HL-60/S4 (cell line): ENCODE data around the gene NFIA.
"Not testable (repeated sequence)": the region's sequence is repeated elsewhere in the genome, so short reads cannot be mapped to it uniquely, and the experiment has no call there.

Source experiments
- in situ Hi-C: fragments of 300-500 bp; cut with MboI; formaldehyde crosslinking; loops from 2 replicates; pipeline ENCODE4 v1.14.3; 2022; ENCODE audit warnings: low sequenced_read_pairs

Gene NFIA

DNA sequence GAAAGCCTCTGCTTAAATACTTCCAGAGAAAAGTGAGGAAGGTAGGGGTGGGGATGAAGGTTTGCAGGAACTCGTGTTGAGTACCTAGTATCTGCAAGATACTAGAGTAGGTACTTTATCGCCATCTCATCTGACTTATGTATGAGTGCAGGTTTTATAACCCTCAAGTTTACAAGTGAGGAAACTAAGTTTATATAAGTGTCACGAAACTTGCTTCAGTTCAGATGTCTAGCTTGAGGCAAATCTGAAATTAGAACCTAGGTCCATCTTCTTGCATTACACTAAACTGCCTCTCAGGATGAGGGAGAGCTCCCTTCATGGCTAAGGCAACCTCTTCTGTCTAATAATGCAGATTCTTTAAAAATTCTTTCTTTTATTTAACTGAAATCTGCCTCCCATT lies 43.5 kb downstream of the NFIA start:
- in situ Hi-C loops = no loop called here

DNA sequence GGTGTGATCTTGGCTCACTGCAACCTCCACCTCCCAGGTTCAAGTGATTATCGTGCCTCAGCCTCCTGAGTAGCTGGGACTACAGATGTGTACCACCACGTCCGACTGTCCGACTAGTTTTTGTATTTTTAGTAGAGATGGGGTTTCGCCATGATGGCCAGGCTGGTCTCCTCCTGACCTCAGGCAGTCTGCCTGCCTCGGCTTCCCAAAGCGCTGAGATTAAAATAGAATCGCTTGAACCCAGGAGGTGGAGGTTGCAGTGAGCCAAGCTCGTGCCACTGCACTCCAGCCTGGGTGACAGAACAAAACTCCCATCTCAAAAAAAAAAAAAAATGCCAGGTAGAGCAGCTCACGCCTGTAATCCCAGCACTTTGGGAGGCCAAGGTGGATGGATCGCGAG lies 44.5 kb downstream of the NFIA start:
- in situ Hi-C loops = not testable (repeated sequence)

DNA sequence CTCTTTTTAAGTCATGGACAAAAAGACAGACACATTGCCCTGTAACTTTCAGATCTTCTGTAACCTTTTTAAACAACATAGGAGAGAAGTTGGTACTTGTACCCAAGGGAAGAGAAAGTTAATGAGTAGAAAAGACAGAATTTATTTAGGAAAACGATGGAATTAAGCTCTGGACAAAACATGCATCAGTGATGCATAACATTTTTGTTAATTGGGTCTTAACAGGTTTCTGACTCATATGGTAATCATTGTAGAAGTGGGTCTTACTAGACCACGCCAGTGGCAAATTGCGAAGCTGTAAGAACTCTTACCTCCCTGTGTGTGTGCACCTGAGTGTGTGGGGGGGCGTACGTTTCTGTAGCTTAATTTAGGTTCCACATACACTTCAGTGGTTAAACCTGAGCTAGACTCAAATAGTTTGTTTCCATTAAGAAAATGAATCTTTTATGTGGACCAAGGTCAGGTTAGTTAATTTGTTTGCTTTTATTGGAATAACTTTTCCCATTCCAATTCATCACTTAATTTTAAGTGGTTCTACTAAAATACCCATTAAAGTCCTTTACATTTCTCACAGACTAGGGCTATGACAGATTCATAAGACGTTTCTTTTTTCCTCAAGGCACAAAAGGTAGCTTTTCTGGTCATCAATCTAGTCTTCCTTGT lies 48.1 kb downstream of the NFIA start:
- in situ Hi-C loops = no loop called here

DNA sequence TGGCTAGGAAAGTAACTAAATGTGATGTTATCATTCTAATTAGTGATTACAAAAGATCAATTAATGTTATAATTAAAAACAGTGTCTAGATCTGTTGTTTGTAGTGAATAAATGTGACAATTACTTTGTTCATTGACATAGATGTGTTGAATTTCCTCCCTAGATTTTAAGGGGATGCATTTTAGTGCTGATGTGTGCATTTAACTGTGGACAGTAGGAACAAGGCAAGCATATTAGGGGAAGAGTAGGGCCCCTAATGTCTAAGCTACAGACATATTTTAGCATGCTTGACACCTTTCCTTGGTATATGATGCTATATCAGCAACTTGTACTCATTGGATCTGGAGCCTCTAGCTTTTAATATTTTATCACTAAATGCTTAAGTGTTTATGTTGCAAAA lies 48.9 kb downstream of the NFIA start:
- in situ Hi-C loops = no loop called here

DNA sequence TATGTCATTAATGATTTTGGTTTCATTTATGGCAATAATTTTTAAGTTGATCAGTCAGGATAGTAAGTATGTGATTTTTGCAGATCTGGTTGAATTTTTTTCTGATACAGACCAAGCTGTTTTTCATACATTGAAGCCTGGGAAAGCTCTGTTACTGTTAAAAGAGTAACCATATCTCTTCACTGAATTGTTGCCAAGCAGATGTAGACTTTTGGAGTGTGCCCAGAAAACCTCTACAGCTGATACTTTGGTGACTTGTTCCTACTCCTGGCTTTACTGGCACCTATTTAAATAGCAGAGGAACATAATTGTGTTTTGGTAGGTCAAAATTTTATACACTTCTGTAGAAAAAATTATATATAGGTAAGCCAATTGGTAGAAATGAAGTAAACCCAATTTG lies 49.4 kb downstream of the NFIA start:
- in situ Hi-C loops = no loop called here

DNA sequence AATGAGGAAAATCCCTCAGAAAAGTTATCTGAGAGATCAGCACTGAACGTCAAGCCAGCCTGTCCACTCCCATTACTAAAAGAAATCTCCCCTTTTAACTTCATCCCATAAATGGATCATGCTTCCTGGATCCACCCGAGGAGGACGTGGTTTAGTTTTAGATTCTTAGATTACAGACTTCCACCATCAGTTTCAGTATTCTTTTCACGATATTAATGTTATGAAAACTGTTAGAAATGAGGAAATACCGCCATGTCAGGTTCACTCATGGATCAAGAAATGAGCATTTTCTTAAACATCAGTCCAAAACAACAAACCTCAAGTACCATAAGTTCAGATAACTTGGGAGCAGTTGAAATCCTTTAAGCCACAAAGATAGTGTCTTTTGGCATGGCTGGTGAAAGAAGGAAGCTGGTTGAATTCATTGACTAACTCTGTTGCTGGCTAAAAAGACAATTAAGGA lies 49.8 kb downstream of the NFIA start:
- in situ Hi-C loops = no loop called here

DNA sequence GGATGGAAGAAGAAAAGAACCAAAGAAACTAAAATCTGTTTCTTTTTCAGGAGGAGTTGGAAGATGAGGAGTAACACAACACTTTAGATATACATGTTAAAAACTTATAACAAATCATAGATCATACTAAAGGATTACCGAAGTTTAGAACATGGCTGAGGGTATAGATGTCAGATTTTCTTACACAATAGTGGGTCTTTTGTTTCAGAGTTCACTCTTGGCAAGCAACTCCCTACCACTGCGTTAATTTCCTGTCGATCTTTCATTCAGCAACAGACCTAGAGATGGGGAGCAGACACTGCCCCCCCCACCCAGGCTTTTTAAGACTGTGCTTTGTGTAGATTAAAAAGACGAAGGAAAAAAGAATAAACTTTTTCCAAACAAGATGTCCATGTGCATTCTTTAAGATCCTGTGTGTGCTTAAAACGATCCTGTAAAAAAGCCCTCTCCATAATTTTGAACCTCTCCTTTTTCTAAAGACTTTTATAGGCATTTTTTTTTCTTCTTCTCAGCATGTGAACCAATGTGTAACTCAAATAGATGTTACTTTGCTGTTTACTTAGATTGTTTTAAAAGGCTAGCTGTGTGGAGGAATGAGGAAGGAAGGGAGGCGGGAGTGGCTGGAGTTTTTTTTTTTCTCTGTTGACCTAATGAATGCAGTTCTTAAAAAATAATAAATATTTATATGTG lies 50.4 kb downstream of the NFIA start:
- in situ Hi-C loops = no loop called here

DNA sequence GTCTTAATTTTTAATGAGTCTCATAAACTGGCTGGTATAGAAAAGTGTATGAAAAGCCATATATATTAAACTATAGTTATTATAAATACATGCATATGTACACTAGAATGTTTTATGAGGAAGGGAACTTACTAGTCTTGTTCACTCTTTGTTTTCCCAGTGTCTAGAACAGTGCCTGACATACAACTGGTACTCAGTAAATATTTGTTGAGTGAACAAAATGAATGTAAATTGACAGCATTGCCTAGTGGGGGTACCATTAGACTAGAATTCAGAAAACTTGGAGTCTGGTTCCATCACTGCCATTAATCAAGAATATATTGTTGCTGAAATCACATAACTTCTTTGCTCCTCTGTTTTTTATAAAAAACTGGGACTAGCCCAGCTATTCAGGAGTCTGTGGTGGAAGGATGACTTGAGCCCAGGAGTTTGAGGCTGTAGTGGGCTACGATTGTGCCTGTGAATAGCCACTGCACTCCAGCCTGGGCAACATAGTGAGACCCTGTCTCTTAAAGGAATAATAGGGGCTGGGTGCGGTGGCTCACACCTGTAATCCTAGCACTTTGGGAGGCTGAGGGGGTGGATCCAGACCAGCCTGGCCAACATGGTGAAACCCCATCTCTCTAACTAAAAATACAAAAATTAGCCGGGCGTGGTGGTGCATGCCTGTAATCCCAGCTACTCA lies 51.1 kb downstream of the NFIA start:
- in situ Hi-C loops = no loop called here

DNA sequence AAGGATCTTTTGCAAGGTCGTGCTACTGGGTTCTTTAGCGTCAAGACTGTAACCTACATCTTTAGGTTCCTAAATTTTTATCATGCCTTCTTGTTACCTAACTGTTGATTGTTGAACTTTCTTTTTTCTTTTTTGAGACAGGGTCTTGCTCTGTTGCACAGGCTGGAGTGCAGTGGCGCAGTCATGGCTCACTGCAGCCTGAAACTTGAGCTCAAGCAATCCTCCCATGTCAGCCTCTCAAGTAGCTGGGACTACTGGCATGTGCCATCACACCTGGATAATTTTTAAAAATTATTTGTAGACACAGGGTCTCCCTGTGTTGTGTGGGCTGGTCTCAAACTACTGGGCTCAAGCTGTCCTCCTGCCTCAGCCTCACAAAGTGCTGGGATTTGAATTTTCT lies 52.9 kb downstream of the NFIA start:
- in situ Hi-C loops = no loop called here

DNA sequence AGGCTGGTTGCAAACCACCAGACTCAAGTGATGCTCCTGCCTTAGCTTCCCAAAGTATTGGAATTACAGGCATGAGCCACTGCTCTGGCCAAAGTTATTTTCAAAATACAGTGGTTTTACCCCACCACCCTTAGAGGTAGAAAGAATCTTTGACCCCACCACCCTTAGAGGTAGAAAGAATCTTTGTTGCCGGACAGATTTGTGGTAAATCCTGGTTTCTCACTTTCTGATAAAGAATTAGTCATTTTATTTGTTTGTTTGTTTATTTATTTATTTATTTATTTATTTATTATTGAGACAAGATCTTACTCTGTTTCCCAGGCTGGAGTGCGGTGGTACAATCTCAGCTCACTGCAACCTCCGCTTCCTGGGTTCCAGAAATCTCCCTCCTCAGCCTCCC lies 55.9 kb downstream of the NFIA start:
- in situ Hi-C loops = no loop called here

DNA sequence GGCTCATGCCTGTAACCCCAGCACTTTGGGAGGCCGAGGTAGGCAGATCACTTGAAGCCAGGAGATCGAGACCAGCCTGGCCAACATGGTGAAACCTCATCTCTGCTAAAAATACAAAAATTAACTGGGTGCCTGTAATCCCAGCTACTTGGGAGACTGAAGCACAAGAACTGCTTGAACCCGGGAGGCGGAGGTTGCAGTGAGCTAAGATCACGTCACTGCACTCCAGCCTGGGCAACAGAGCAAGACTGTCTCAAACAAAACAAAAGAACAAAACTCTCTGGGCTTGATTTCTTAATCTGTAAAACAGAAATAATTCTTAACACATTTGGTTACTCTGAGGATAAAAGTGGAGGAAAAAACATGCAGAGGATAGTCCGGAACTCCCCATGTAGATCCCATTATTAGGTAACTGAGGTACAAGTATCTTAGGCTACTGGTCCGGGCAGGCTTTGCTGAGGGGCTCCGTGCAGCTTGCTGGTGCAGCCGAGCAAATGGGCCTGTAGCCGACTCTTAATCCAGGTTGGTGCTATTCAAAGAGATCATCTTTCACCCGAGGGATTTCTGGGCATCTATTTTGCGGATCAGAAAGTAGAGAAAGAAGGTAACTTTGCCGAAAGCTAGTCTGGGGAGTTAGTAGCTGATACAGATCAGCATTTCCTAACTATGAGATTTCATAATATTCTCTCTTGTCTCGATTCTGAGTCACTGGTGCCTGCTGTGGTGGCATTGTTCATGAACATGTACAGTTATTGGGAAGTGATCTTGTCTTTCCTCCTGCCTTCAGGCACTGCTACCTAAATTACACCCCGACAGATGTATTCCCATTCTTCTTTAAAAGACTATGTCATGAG lies 56.8 kb downstream of the NFIA start:
- in situ Hi-C loops = no loop called here

DNA sequence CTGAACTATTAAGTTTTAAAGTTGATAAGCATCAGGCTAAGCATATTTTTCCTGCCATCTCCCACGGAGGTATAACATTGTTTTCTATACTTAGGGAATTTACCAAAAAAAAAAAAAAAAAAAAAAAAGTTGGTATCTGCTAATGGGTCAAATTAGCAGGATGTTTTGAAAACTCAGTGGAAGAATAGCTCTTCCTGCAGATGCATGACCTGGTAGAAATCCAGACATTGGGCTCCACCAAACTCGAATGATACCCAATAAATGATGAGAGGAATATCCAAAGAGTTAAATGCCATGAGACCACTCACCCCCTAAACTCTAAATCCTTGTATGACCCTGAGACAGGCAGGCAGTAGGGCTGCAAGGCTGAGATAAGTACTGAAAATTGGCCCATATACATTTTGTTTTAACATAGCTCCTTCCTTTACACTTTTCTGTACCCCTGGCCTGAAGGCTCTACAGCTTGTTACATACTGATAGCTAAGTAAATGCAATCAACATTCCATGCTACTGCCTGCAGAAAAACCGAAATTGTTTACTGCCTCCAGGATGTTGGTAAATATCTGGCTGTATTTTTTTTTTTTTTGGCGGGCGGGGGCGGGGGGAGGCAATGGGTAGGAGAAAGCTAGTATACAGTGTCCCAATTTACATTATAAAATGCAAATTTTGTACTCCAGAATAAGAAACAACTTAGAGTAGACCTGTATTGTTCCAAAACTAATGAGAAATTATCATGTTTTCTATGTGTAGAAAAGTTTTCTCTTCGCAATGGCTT lies 57.6 kb downstream of the NFIA start:
- in situ Hi-C loops = no loop called here

DNA sequence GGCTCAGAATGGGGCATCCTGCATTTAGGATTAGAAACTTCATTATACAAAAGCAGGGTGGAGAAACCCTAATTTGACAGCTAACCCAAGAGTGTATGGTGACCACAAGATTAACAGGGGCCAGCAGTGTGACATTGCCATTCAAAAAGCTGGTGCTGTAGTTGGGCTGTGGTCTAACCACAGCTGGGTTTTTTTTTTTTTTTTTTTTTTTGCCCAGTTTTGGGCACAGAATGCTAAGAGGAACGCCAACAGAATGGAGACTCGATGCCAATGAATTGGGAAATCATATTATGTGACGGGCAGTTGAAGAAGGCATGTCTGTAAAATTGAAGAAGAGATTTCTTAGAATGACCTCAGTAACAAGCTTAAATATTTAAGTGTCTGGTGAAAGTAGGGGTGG lies 58.4 kb downstream of the NFIA start:
- in situ Hi-C loops = no loop called here

DNA sequence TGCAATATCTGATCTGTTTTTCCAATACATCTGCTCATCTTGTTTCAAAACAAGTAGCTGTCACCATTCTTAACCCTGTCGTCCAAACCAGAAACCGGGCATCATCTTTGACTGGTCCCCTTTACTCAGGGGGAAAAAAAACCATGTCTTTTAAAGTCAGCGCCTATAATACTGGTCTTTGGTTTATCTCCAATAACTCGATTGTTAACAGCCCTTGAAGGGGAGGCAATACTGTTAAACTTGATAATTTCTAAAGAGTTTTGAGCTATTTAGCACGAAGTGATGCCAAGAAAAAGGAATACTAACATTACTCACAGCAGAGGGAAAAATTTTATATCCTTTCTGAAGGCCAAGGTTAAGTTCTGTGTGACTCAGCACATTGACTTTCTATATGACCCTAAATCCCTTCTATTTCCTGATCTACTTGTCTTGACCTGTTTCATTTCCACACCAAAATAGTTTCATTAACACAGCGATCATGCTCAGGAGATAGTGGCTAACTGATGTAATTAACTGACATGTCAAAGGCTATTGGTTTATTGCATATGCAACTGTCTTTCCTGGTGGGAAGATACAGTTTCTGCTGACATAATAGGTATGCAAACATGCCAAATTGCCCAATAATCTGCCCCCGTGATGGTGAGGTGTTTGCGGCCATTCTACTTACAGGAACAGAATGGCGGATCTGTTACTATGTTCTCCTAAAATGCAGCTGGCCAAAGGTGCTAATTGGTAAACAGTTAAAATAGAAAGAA lies 59.1 kb downstream of the NFIA start:
- in situ Hi-C loops = no loop called here

DNA sequence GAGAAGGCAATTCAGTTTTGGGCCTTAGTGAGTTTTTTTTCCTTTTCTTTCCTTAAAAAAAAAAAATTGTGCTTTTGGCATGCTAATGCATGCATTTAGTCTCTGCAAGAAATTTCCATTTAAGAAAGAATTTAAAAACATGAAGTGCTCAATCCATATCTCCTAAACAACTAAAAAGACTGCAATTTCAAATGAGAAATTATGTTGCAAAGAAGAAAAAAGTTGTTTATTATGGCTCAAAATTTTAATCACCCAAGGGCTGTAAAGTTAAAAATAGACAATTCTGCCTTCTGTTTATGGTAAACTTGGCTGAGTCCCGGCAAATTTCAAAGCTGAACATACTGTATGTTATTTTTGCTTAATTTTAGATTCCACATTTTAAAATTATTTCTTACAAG lies 59.7 kb downstream of the NFIA start:
- in situ Hi-C loops = no loop called here

DNA sequence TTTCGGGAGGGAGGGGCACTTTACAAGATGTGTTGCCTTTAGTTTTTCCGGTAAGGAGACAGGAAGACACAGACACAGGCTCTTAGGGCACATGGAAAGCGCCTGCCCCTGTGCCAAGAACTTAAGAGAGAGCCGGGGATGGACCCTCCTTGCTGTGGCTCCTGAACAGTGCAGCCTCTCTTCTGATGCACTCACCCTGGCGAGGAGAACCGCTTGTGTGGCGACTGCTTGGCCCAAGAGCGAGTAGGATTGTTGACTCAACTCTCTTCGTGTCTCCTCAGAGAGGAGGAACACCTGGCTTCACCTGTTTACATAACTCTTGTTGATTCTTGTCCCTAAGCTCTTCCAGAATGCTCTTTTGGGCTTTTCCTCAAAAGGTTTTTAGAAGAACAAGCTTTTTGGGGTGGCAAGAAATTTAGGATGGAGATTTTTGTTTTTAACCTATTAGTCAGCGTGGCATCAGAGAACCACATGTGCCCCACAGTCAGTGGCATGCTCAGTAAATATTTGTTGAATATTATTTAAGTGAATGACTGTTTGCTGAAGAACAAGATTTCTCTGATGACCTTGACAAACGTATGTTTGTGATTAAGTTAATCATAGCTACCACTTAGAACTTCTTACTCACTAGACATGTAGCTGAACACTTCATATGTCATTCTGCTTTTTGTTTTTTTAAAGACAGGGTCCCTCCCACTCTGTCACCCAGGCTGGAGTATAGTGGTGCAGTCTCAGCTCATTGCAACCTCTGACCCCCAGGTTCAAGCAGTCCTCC lies 60.6 kb downstream of the NFIA start:
- in situ Hi-C loops = no loop called here

DNA sequence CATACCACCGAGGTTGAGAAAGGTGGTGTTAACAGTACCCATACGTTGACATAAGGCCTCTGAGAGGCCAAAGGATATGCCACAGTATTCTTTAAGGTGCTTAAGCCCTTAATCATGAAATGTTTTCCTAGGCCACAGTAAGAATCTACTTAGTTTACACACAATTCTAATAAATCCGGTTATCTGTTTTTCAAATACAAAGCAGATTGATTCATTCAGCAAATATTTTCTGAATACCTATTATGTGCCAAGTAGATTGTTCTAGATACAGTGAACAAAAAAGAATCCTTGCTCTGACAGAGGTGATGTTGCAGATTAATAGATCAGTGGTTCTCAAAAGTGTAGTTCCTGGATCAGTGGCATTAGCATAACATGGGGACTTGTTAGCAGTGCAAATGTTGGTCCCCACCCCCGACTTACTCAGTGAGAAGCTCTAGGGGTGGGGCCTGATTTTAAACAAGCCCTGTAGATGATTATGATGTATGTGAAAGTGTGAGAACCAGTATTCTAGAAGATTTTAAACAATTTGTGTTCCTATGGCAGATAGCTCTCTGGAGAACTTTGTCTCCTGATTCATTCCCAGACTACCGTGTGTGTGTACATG lies 61.6 kb downstream of the NFIA start:
- in situ Hi-C loops = no loop called here

DNA sequence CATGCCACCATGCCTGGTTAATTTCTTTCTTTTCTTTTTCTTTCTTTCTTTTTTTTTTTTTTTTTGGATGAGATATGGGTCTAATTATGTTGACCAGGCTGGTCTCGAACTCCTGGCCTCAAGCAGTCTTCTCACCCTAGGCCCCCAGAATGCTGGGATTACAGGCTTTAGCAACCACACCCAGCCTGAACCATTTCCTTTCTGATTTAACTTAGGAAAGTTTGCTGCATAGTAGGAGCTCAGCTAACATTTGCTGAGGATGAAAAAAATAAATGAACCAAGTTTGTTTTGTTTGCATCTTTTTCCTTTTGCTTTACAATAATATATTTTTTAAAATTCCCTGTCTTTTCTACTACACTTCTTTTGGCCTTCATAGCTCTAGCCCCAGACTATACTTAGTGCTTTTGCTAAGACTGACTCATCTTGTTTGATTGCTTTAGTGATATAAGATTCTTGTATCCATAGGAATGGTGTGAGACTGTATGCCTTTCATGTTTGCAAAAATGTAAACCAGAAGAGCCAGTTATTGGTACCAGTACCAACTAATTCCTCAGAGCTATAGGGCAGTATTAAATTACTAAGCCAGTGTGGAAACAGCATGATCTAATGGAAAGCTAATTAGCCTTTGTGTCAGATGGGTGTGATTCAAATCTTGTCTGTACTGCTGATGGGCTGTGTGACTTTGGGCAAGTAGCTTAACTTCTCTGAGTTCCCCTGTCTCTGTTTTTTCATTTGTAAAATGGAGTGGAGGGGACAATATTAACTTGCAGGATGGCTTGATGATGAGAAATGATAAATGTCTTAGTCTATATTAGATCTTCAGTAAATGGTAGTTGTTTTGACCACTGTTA lies 66.9 kb downstream of the NFIA start:
- in situ Hi-C loops = no loop called here
